HG03196 (cell line): ENCODE data around the gene LRIT2.
"Not testable (repeated sequence)": the region's sequence is repeated elsewhere in the genome, so short reads cannot be mapped to it uniquely, and the experiment has no call there.

Source experiments
- ATAC-seq: cut with Tn5 transposase; IDR thresholded peaks from one replicate; pipeline ENCODE4 v1.9.1; 2021; ENCODE audit not compliant: unreplicated experiment

LRIT2 gene

GRCh38 chr10:84185526-84186175 lies 39.7 kb downstream of the LRIT2 start:
- no peak for ATAC-seq

- ATAC-seq = no peak
Measured at GRCh38 chr10:84184517-84184916, 40.8 kb downstream of the LRIT2 start.

GRCh38 chr10:84181631-84182030 lies 43.7 kb downstream of the LRIT2 start:
- no peak for ATAC-seq

- ATAC-seq = not testable (repeated sequence)
Measured at GRCh38 chr10:84180386-84180785, 45.0 kb downstream of the LRIT2 start.

GRCh38 chr10:84179059-84179710 lies 46.2 kb downstream of the LRIT2 start:
- ATAC-seq = peak; percentile 87

- ATAC-seq = no peak
Measured at GRCh38 chr10:84178160-84178609, 47.2 kb downstream of the LRIT2 start.

GRCh38 chr10:84177541-84178141 lies 47.7 kb downstream of the LRIT2 start:
- peak; percentile 46 for ATAC-seq

- no peak for ATAC-seq
Measured at GRCh38 chr10:84176836-84177474, 48.4 kb downstream of the LRIT2 start.

- ATAC-seq = no peak
Measured at GRCh38 chr10:84176351-84176750, 49.0 kb downstream of the LRIT2 start.

GRCh38 chr10:84175436-84175835 lies 49.9 kb downstream of the LRIT2 start:
- no peak for ATAC-seq

GRCh38 chr10:84173501-84173929 lies 51.8 kb downstream of the LRIT2 start, which contains the start of gene GPR15LG:
Gene GPR15LG (plus strand): TSS chr10:84173801. CDS start chr10:84173852, 51 bp downstream.
- peak; percentile 50 for ATAC-seq

GRCh38 chr10:84172467-84173356 lies 52.6 kb downstream of the LRIT2 start:
- ATAC-seq = peak; percentile 40

GRCh38 chr10:84171700-84172466 lies 53.5 kb downstream of the LRIT2 start:
- ATAC-seq = peak; percentile 12

GRCh38 chr10:84171237-84171636 lies 54.1 kb downstream of the LRIT2 start:
- ATAC-seq = not testable (repeated sequence)
